ENCODE measurements around the gene HSP90AA1.
"Not testable (repeated sequence)": the region's sequence is repeated elsewhere in the genome, so short reads cannot be mapped to it uniquely, and the experiment has no call there.

The HSP90AA1 gene

DNA sequence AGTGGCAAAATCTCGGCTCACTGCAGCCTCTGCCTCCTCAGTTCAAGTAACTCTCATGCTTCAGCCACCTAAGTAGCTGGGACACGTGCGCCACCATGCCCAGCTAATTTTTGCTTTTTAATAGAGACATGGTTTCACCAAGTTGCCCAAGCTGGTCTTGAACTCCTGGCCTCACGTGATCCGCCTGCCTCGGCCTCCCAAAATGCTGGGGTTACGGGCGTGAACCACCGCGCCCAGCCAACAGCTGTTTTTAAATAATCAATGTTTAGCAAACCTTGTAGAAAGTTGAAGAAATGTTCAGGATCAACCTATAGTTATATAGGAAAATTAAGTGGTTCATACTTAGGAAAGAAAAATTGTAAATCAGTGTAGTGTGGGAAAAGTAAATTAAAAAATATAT is 6.0 kb upstream of the HSP90AA1 start:
- no peak for DNase-seq

DNA sequence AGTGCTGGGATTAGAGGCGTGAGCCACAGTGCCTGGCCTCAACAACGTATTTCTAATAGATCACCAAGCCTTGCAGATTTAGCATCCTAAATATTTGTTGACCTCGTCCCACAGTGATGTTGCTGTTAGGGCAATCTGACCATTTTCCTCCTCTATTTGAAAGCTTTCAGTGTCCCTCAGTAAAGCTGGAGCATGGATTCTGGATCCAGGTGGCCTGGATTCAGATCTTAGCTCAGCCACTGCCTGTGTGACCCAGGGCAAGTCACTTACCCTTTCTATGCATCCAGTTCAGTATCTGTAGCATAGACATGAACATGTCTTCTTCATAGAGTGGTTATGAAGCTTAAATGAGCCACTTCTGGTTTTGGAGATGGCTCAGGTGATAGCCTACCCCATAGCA is 3.9 kb upstream of the HSP90AA1 start:
- DNase-seq: no peak

- DNase-seq: no peak
Measured at GRCh38 chr14:102089621-102090343, 2.9 kb upstream of the HSP90AA1 start.

GRCh38 chr14:102088012-102088792 is 1.4 kb upstream of the HSP90AA1 start:
- DNase-seq: no peak

DNA sequence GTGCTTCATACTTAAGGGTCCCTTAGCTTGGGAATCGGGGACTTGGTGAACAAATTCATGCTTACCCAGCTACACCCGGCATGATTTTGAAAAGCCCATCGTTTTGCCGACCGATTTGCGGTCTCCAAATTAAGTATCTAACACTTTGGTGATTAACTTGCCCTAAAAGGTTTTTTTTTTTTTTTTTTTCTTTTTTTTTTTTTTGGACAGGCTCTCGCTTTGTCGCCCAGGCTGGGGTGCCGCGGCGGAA is 843 bp upstream of the HSP90AA1 start:
- DNase-seq: no peak

GRCh38 chr14:102086709-102086971 is 204 bp downstream of the HSP90AA1 start:
- DNase-seq: no peak

GRCh38 chr14:102085948-102086708 is 716 bp downstream of the HSP90AA1 start:
- DNase-seq: no peak

DNA sequence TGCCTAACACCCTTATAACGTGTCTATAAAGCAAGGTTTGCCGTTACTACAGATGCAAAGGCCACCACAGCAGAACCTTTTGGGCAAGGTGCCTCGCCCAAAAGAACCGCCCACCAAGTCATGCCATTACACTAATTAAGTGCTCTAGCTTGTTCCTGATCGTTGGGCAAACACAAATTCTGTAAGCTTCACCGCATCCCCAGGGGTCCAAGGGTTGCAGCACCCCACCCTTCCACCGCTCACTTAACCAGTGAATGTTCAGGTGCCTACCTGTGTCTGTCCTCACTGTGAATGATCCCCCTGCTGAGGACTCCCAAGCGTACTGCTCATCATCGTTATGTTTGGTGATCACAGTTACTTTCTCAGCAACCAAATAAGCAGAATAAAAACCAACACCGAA is 1.4 kb downstream of the HSP90AA1 start:
- no peak for DNase-seq

DNA sequence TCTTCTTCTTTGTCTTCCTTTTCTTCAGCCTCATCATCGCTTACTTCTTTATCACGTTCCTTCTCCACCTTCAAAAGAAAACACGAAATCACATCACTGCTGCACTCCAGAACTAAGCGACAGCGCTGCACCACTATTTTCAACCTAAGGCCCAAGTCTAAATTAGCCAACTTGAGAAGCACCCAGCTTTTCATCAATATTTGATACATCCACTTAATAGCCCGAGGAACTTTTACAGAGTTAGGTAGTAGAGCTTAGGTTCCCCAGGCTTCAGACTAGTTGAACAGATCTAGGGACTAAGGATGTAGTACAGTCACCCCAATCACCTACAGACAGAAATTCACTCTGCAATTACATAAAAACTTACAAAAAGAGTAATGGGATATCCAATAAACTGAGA is 1.9 kb downstream of the HSP90AA1 start:
- no peak for DNase-seq

GRCh38 chr14:102084522-102084921 is 2.3 kb downstream of the HSP90AA1 start:
- not testable (repeated sequence) for DNase-seq

DNA sequence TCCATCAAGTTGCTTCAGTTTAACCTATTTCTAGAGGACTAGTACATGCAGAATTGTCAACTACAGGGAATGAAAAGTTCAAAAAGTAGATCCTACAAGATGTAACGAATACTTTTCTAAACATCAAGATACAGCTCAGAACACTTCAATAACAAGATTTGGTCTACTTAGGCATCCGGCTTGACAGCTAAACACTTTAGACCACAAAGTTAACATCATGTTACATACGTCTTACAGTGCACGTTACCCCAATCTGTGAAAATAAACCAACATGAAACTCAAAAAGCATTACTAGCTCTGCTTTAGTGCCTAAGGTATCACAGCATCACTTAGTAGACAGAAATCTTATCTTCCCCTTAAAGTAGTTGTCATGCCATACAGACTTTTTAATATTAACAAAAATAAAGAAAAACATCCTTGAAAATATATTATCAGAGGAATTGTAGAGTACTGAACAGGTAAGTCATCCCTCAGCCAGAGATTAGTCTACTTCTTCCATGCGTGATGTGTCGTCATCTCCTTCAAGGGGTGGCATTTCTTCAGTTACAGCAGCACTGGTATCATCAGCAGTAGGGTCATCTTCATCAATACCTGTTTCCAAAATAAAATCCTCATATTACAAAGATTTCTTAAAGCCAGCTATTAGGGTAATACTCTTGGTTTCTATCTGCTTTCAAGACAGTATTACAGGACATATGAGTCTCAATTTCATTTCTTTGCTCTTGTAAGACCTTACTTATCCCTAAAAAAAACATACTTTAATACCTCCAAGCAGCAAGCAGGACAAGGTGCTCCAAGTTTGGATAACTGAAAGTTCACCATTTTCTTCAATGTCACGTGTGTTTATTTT is 5.4 kb downstream of the HSP90AA1 start:
- DNase-seq: no peak

DNA sequence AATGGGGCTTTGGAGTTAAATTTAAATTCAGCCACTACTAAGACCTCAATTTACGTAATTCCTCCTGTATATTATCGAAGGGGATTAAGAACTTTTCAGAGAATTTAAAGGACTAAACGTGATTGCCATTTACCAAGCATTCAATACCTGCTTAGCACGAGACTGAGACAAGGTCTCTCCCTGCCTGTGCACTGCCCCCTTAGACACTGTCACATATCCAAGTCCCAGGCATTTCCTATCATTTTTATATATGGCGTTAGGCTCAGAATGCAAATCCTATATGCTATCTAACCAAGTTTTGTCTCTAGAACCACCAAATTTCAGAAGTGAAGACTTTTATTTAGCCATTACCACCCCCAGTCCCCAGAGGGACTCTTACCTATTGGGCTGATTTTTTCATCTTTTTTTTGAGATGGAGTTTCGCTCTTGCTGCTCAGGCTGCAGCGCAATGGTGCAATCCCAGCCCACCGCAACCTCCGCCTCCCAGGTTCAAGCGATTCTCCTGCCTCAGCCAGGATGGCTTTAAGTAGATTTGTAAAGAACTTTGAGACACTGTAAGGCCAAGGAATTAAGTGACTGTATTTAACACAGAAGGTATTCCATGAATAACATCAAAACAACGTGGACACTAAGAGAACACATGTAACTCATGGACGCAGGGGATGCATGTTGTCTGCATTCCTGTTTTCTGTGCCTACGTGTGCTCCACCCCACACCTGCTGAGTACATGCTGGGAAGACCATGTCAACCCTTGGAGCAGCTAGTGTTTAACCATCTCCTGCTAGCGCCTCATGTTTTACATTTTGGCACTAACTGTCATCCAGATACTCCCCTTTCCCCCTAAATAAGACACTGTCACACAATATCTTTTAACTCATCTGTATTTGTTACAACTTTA is 6.4 kb downstream of the HSP90AA1 start:
- DNase-seq: no peak

GRCh38 chr14:102079700-102079979 is 7.2 kb downstream of the HSP90AA1 start:
- no peak for DNase-seq

DNA sequence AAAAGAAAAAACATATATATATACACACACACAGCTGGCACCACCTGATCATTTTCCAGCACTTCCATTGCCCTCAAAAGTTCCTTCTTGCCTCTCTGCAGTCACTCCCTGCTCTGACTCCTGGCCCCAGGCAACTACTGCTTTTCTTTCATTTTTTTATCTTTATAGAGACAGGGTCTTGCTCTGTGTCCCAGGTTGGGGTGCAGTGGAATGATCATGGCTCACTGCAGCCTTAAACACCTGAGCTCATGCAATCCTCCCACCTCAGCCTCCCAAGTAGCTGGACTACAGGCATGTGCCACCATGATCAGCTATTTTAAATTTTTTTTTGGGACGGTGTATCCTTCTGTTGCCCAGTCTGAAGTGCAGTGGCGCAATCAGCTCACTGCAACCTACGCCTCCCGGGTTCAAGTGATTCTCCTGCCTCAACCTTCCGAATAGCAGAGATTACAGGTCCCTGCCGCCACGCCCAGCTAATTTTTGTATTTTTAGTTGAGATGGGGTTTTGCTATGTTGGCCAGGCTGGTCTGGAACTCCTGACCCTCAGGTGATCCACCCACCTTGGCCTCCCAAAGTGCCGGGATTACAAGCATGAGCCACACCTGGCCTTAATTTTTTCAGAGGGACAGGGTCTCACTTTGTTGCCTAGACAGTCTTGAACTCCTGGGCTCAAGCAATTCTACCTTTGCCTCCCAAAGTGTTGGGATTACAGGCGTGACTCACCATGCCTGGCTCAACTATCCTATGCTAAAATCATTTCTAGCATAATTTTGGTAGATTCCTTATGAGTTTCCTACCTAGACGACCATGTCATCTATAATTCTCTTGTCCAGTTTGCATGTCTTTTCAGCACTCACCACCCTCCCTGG is 7.8 kb downstream of the HSP90AA1 start:
- DNase-seq: no peak

GRCh38 chr14:102078361-102078791 is 8.5 kb downstream of the HSP90AA1 start:
- not testable (repeated sequence) for DNase-seq

- DNase-seq: no peak
Measured at GRCh38 chr14:102077382-102077709, 9.5 kb downstream of the HSP90AA1 start.

DNA sequence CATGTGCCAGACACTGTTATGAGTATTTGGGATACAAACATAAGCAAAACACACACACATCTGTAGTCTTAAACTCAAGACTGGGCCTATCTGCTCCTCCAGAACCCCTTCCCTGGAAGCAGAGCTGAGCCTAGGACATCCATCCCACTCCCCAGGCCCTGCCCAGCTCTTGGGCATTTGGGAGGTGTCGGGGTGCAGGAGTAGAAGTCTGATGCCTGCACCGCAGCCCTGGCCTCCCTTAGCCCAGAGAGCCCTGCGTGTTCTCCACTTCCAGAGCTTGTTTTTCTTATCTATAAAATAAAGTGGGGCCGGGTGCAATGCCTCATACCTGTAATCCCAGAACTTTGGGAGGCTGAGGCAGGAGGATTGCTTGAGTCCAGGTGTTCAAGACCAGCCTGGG is 11.7 kb downstream of the HSP90AA1 start:
- no peak for DNase-seq

DNA sequence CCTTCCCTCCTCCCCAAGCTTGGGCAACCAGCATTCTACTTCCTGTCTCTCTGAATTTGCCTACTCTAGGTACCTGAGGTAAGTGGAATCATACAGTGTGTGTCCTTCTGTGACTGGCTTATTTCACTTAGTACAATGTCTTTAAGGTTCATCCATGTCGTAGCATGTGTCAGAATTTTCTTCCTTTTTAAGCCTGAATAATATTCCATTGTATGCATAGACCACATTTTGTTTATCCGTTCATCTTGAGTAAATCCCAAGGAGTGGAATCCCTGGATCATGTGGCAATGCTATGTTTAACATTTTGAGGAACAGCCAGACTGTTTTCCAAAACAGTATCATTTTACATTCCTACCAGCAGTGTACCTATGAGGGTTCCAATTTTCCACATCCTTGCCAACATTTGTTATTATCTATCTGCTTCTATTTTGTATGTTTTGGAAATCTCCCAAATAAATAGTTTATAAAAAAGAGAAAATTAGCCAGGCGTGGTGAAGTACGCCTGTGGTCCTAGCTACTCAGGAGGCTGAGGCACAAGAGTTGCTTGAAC is 12.4 kb downstream of the HSP90AA1 start:
- DNase-seq: no peak

GRCh38 chr14:102071283-102071998 is 15.4 kb downstream of the HSP90AA1 start:
- no peak for DNase-seq

- DNase-seq: no peak
Measured at GRCh38 chr14:102066041-102066451, 20.8 kb downstream of the HSP90AA1 start.

DNA sequence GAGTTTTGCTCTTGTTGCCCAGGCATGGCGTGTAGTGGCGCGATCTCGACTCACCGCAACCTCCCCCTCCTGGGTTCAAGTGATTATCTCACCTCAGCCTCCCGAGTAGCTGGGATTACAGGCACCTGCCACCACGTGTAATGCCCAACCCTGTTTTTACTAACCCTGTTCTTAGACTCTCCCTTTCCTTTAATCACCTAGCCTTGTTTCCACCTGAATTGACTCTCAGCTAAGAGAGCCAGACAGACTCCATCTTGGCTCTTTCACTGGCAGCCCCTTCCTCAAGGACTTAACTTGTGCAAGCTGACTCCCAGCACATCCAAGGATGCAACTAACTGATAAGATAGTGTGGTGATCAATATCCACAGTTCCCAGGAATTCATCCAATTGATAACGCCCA is 22.3 kb downstream of the HSP90AA1 start:
- not testable (repeated sequence) for DNase-seq
